Effector CD4-positive, alpha-beta T cell (primary cell): ENCODE data around the gene HOXA2. TPM values are rescaled to one million over a fixed set of nuclear protein-coding genes. Genes with fewer than 3 reads are reported as not detected.

Experiments used
- DNase-seq: peaks from one replicate; pipeline ENCODE4 v3.0.0-alpha.2; 2020
- total RNA-seq: gene quantifications from one replicate; lab custom pipeline; 2026; lab: John Stamatoyannopoulos, UW

HOXA2 gene
- not detected for total RNA-seq

- DNase-seq = no peak
Observed at GRCh38 chr7:27102581-27103442, at the start of gene HOXA2. HOXA2 (minus strand) TSS chr7:27102683; CDS start chr7:27102500, 183 bp downstream.

- DNase-seq = no peak
Observed at GRCh38 chr7:27151341-27151930, 49.0 kb upstream of the HOXA2 start.

- peak; percentile 52 for DNase-seq
Observed at GRCh38 chr7:27150568-27151340, 48.3 kb upstream of the HOXA2 start.

GRCh38 chr7:27149842-27150567 is 47.5 kb upstream of the HOXA2 start:
- DNase-seq = no peak

GRCh38 chr7:27148756-27149641 is 46.5 kb upstream of the HOXA2 start:
- no peak for DNase-seq

- no peak for DNase-seq
Observed at GRCh38 chr7:27148031-27148755, 45.7 kb upstream of the HOXA2 start.

GRCh38 chr7:27147199-27148030 is 44.9 kb upstream of the HOXA2 start, which contains the start of gene HOXA6:
HOXA6 (minus strand) TSS chr7:27147774; CDS start chr7:27147749, 25 bp downstream.
- no peak for DNase-seq

- DNase-seq = no peak
Observed at GRCh38 chr7:27146491-27147198, 44.2 kb upstream of the HOXA2 start.

- no peak for DNase-seq
Observed at GRCh38 chr7:27145914-27146412, 43.5 kb upstream of the HOXA2 start.

- DNase-seq = no peak
Observed at GRCh38 chr7:27145165-27145913, 42.9 kb upstream of the HOXA2 start.

GRCh38 chr7:27144781-27145164 is 42.3 kb upstream of the HOXA2 start:
- no peak for DNase-seq

GRCh38 chr7:27143950-27144780 is 41.7 kb upstream of the HOXA2 start:
- no peak for DNase-seq

GRCh38 chr7:27143023-27143949 is 40.8 kb upstream of the HOXA2 start, which contains the start of gene HOXA5:
HOXA5 (minus strand) TSS chr7:27143681; CDS start chr7:27143607, 74 bp downstream.
- DNase-seq = no peak

GRCh38 chr7:27142580-27143022 is 40.1 kb upstream of the HOXA2 start:
- DNase-seq = no peak

- DNase-seq = no peak
Observed at GRCh38 chr7:27141923-27142579, 39.6 kb upstream of the HOXA2 start.
